Mammary epithelial cell (primary cell): ENCODE results near the gene RNF40.

Source experiments
- CTCF ChIP-seq, 2 donors: IDR thresholded peaks in 1 of 2; conservative IDR thresholded peaks in 1 of 2; 2 replicates each; pipeline ENCODE4 v1.5.1; 2011 to 2012; ENCODE audit warnings: inconsistent platforms in 2 of 2, low read length in 2 of 2, mild to moderate bottlenecking in 2 of 2, control low read depth in 1 of 2, low read depth in 1 of 2; ENCODE audit not compliant: insufficient read depth in 1 of 2; ENCODE audit errors: extremely low read depth in 1 of 2
- EZH2 ChIP-seq: IDR thresholded peaks from 2 replicates; pipeline ENCODE4 v1.6.1; 2012; ENCODE audit warnings: low read length, inconsistent platforms, borderline replicate concordance

- TF ChIP-seq CTCF (conservative IDR thresholded peaks at IDR 0.05 in 1 of 2, IDR thresholded peaks at IDR 0.05 in 1 of 2; ENCODE audit: extremely low read depth in 1 of 2, insufficient read depth in 1 of 2, low read depth in 1 of 2, low read length in 2 of 2) (no peak), EZH2 (no peak)
These were observed 11.2 kb upstream of the RNF40 start for GRCh38 chr16:30750876-30751465.
